ENCODE results near the gene OGFOD2. TPM values are rescaled to one million over a fixed set of nuclear protein-coding genes. Genes with fewer than 3 reads are reported as not detected.

OGFOD2 gene
- total and polyA plus RNA-seq, 2 of the 13 experiments (the other 11 are each of a cell fraction or from before 2014, with no cell fraction given) = 13.2 to 14.6 TPM

- H3K36me3 ChIP-seq (replicated peaks in 1 of 2; ENCODE audit: control insufficient read depth in 1 of 2, insufficient read depth in 2 of 2, low read length in 2 of 2) = no peaks in the 10 kb centered on the region
- no peak for FAIRE-seq
These were observed 42.8 kb upstream of the OGFOD2 start for GRCh38 chr12:122932207-122932606.

More at GRCh38 chr12:122932207-122932606, 42.8 kb upstream of the OGFOD2 start:
- ChIA-PET POLR2A (no interaction called here), CTCF (ENCODE audit: low intra/inter-chr PET ratio, low total read pairs) (no interaction called here)
- no peak overlapping the region for H3K4me2 ChIP-seq (ENCODE audit: low read depth, low read length)
- no TSS peak for BruUV-seq (replicated peaks)
- TF ChIP-seq HOMEZ (CRISPR knock-in tag; IDR thresholded peaks at IDR 0.05; ENCODE audit: low read depth) (no peak), IKZF4 (CRISPR knock-in tag; IDR thresholded peaks at IDR 0.05; ENCODE audit: borderline replicate concordance, low read depth, not compliant biosample characterization) (no peak), RFXANK (CRISPR knock-in tag; IDR thresholded peaks at IDR 0.05) (no peak), CREB3 (CRISPR knock-in tag; IDR thresholded peaks at IDR 0.05) (no peak), ZBTB20 (CRISPR knock-in tag; IDR thresholded peaks at IDR 0.05; ENCODE audit: borderline replicate concordance, low read depth) (no peak), CEBPB (IDR thresholded peaks at IDR 0.05; ENCODE audit: borderline replicate concordance, low read depth, low read length) (no peak), TBX2 (CRISPR knock-in tag; IDR thresholded peaks at IDR 0.05; ENCODE audit: borderline replicate concordance) (no peak), GABPA (IDR thresholded peaks at IDR 0.05; ENCODE audit: low read depth, low read length) (no peak), GABPA (CRISPR knock-in tag; IDR thresholded peaks at IDR 0.05; ENCODE audit: low read depth) (no peak), AKAP8 (CRISPR knock-in tag; IDR thresholded peaks at IDR 0.05) (no peak), THYN1 (CRISPR knock-in tag; IDR thresholded peaks at IDR 0.05; ENCODE audit: borderline replicate concordance, low read depth) (no peak), ZNF317 (CRISPR knock-in tag; IDR thresholded peaks at IDR 0.05) (no peak), ISL2 (CRISPR knock-in tag; IDR thresholded peaks at IDR 0.05) (no peak), PITX1 (CRISPR knock-in tag; IDR thresholded peaks at IDR 0.05) (no peak)
- no peak overlapping the region for H3K9ac ChIP-seq (ENCODE audit: insufficient read depth, low read depth, low read length)
- H3K27ac ChIP-seq (ENCODE audit: extremely low read length, insufficient read depth, low read length) = no peak overlapping the region
- no peaks in the 10 kb centered on the region for H3K79me2 ChIP-seq (ENCODE audit: insufficient read depth, low read length)
- no peak overlapping the region for H2AFZ ChIP-seq (ENCODE audit: low read length)
- ATAC-seq = no peak
- no peak for DNase-seq (ENCODE audit: low spot score)
- intact Hi-C loops (cut with micrococcal nuclease; ENCODE audit: unreplicated experiment) (no loop called here), in situ Hi-C loops (cut with HindIII; ENCODE audit: extremely low pct_ligation_motif_present, low pct_unique_long_range_greater_than_20kb) (no loop called here)
- H3K4me3 ChIP-seq (replicated peaks in 1 of 3; ENCODE audit: insufficient read depth in 1 of 3, low read depth in 2 of 3, low read length in 3 of 3) = no peak overlapping the region
- no peaks in the 10 kb centered on the region for H4K20me1 ChIP-seq (ENCODE audit: insufficient read depth, low read length)
- H3K9me3 ChIP-seq (ENCODE audit: low read length) = no peaks in the 10 kb centered on the region
- peaks cover 9% of the 10 kb centered on the region; the same call in 1 of the 2 replicates for H3K4me1 ChIP-seq (ENCODE audit: insufficient read depth, low read length)
- no peaks in the 10 kb centered on the region for H3K27me3 ChIP-seq (ENCODE audit: control insufficient read depth in 1 of 2, insufficient read depth in 2 of 2, low read length in 2 of 2)
- WGBS (ENCODE audit: low lambda C conversion rate) = 96% methylated on average over 6 of the region's 8 CpGs

Data from HepG2 (cell line).